GM19238 (cell line): Measurements from ENCODE around the gene SEMA6A.

Source experiments
- DNase-seq: peaks from one replicate; pipeline ENCODE4 v3.0.0; 2011; ENCODE audit warnings: low spot score; ENCODE audit not compliant: insufficient read length

Gene SEMA6A

GRCh38 chr5:116574367-116575325, at the start of gene SEMA6A:
Gene SEMA6A (minus strand): TSS chr5:116574823. CDS start chr5:116504944, 69,879 bp downstream.
- DNase-seq: peak; percentile 47

- no peak for DNase-seq
These were observed 47.9 kb upstream of the SEMA6A start for GRCh38 chr5:116622375-116623050.

GRCh38 chr5:116621599-116621998, 47.0 kb upstream of the SEMA6A start:
- DNase-seq: no peak

- DNase-seq: no peak
These were observed 42.3 kb upstream of the SEMA6A start for GRCh38 chr5:116616876-116617275.

- DNase-seq: no peak
These were observed 39.9 kb upstream of the SEMA6A start for GRCh38 chr5:116614603-116614920.

- no peak for DNase-seq
These were observed 38.8 kb upstream of the SEMA6A start for GRCh38 chr5:116613445-116613844.

GRCh38 chr5:116612431-116612830, 37.8 kb upstream of the SEMA6A start:
- DNase-seq: no peak

GRCh38 chr5:116605310-116606070, 30.9 kb upstream of the SEMA6A start:
- no peak for DNase-seq

GRCh38 chr5:116604805-116605204, 30.2 kb upstream of the SEMA6A start:
- DNase-seq: no peak

GRCh38 chr5:116600876-116601275, 26.3 kb upstream of the SEMA6A start:
- DNase-seq: no peak

- DNase-seq: no peak
These were observed 24.3 kb upstream of the SEMA6A start for GRCh38 chr5:116598911-116599310.

- DNase-seq: no peak
These were observed 20.9 kb upstream of the SEMA6A start for GRCh38 chr5:116595498-116595897.

GRCh38 chr5:116593340-116593739, 18.7 kb upstream of the SEMA6A start:
- DNase-seq: no peak

- DNase-seq: no peak
These were observed 10.6 kb upstream of the SEMA6A start for GRCh38 chr5:116585227-116585626.

GRCh38 chr5:116583862-116584222, 9.2 kb upstream of the SEMA6A start:
- DNase-seq: no peak

GRCh38 chr5:116583085-116583861, 8.7 kb upstream of the SEMA6A start:
- DNase-seq: no peak

- no peak for DNase-seq
These were observed 7.3 kb upstream of the SEMA6A start for GRCh38 chr5:116581910-116582309.

GRCh38 chr5:116579144-116579543, 4.5 kb upstream of the SEMA6A start:
- no peak for DNase-seq

- no peak for DNase-seq
These were observed 4.1 kb upstream of the SEMA6A start for GRCh38 chr5:116578676-116579075.

GRCh38 chr5:116577064-116577788, 2.6 kb upstream of the SEMA6A start:
- peak; percentile 37 for DNase-seq
